ENCODE data around the gene GFPT2.

Gene GFPT2

GRCh38 chr5:180251887-180252286 lies 101.2 kb downstream of the GFPT2 start:
- TF ChIP-seq GATA1 (IDR thresholded peaks at IDR 0.05; ENCODE audit: low read depth, low read length) (no peak), POLR2A (IDR thresholded peaks at IDR 0.05; ENCODE audit: low read length) (no peak)
- no peak for DNase-seq

- TF ChIP-seq GATA1 (IDR thresholded peaks at IDR 0.05; ENCODE audit: low read depth, low read length) (no peak), POLR2A (IDR thresholded peaks at IDR 0.05; ENCODE audit: low read length) (no peak)
- no peak for DNase-seq
These were observed 102.0 kb downstream of the GFPT2 start for GRCh38 chr5:180251141-180251540.
